GM18867 (cell line): ENCODE data around the gene SMG7.

Source experiments
- ATAC-seq: cut with Tn5 transposase; IDR thresholded peaks from one replicate; pipeline ENCODE4 v1.9.1; 2021; ENCODE audit warnings: mild to moderate bottlenecking, moderate library complexity; ENCODE audit not compliant: unreplicated experiment

SMG7 gene

DNA sequence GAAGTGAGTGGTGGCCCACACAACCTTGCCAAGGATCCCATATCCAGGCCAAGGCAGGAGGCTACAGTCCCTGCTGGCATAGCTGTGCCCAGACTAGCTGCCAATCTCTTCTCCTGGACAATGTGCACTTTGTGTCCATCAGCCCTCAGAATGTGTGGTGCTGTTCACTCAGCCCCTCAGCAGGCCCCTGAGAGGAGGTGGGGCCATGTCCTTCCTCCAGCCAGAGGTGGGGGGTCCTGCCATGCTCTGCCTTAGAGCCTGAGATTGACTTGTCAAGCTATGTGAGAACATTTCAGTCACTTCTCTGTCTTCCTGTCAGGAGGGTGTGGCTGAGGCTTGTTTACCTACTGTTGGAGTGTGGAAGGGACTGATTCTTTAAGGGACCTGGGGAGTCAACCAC, 116.5 kb downstream of the SMG7 start:
- no peak for ATAC-seq

DNA sequence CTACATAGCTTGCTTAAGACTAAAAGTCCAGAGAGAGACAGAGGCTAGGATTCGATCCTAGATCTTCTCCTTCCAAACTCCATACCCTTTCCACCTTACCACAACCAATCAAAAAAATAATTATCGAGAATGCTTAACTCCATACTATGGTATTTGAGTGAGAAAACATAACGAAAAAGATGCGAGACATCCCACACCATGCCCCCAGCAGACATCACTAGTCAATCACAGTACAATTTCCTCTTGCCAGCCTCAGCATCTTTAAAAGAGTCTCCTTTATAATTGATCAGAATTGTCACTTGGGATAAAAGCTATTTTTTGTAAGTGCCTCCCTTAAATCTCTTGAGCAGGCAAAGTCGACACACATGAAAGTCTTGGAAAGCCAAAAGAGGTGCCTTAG, 117.1 kb downstream of the SMG7 start:
- no peak for ATAC-seq

DNA sequence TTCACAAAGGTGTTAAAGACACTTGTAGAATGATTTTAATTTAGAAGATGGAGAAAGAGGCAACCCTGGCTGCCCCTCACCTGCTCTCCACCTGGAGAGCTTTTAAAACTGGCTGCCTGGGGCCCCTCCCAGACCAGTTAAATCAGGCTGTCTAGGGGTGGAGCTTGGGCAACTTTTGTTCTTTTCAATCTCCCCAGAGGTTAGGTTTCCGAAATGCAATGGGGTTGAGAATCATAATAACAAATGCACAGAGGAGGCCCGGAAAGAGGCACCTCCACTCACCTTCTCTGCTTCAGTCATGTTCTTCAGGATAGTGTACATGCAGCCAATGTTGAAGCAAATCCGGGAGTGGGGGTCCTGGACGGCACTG, 117.6 kb downstream of the SMG7 start:
- peak; percentile 17 for ATAC-seq

DNA sequence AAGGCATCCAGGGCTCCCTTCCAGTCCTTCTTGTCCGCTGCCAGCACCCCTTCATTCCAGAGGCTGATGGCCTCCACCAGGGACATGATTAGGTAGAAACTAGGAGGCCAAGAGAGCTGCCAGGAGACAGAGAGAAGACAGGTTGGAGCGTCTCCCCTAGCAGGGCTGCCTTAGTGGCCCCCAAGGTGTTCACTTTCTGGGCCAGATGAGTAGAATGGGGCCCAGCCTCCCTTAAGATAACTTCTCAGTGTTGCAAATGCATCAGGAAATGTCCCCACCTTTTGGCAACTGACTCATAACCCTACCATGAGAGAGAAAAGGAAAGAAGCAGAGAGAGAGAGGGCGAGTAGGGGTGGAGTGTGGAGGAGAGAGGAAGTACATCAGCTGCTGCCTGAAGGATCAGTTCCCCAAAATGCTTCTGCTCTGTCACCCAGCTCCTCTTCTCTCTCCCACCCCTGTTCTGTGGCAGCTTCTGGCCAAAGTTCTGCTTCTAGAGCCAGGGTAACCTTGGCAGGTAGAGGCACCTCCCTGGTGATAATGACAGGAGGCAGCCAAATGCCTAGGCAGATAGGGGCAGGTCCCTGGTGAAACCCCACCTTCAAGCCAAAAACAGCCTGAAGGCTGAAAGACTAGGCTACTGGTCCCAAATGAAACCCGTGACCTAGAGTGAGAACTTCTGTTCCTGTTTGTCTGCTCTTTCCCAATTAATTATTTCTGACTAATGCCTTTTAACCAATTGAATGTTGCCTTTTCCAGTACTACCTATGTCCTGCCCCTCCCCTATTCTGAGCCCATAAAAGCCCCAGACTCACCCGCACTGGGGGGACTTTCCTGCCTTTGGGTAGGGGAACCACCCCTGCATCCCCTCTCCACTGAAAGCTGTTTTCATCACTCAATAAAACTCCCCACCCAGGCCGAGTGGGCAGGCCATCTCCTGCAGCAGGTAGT, 118.2 kb downstream of the SMG7 start, which contains the start of gene NCF2:
Gene NCF2 (minus strand): TSS at position 216 of the 948 bp plus-strand sequence. CDS start 130 bp downstream, at position 86.
- peak; percentile 81 for ATAC-seq

DNA sequence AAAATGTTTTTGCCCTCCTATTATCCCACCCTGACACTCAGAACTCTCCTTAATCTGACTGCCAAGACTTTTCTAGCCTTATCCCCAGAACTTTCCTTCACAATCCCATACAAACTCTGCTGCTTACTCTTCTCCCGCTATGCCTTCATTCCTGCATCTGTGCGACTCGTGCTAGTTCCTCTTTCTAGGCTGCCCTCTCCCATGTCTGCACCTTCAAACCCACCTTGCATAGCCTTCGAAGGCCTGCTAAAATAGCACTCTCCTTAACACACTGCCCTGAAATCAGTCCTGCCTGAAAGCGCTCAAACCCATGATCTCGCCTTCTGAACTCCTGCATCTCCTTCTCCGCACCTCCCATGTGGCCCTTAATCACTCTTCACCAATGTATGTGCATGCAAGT, 120.4 kb downstream of the SMG7 start:
- ATAC-seq = no peak

DNA sequence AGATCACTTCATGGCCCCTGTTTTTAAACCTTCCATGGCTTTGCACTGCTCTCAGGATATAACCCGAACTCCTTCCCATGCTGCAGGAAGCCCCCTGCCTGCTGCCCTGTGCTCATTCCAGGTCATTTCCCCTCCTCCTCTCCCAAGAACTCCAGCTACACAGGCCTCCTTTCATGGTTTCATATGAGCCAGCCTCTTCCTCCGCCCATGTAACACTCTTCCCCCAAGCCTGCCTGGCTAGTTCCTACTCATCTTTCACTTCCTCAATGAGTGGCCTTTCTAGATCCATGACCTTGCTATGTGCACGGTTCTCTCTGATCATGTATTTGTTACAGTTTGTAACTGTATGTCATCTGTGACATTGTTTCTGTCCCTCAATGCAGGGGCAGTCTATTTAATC, 121.1 kb downstream of the SMG7 start:
- ATAC-seq = peak; percentile 54

DNA sequence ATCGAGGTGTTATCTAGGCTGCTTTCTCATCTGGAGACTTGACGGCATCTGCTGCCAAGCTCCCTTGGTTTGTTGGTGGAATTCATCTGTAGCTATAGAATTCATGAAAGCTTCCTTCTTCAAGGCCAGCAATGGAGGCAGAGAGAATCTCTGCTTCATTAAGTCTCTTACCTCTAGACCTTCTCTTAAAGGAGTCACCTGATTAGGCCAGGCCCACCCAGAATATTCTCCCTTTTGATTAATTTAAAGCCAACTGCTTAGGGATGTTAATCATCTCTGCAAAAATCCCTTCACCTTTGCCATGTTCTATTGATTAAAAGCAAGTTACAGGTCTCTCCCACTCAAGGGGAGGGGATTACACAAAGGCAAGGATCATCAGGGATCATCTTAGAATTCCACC, 123.2 kb downstream of the SMG7 start:
- no peak for ATAC-seq

DNA sequence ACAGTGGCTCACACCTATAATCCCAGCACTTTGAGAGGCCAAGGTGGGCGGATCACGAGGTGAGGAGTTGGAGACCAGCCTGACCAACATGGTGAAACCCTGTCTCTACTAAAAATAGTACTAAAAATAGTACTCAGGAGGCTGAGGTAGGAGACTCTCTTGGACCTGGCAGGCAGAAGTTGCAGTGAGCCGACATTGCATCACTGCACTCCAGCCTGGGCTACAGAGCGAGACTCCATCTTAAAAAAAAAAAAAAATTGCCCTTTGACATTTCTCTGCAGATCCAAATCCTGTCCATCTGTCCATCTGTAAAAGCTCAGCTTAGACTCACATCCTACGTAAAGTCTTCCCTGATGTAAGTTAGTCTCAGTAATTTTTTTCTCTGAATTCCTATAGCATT, 124.2 kb downstream of the SMG7 start:
- ATAC-seq = no peak

DNA sequence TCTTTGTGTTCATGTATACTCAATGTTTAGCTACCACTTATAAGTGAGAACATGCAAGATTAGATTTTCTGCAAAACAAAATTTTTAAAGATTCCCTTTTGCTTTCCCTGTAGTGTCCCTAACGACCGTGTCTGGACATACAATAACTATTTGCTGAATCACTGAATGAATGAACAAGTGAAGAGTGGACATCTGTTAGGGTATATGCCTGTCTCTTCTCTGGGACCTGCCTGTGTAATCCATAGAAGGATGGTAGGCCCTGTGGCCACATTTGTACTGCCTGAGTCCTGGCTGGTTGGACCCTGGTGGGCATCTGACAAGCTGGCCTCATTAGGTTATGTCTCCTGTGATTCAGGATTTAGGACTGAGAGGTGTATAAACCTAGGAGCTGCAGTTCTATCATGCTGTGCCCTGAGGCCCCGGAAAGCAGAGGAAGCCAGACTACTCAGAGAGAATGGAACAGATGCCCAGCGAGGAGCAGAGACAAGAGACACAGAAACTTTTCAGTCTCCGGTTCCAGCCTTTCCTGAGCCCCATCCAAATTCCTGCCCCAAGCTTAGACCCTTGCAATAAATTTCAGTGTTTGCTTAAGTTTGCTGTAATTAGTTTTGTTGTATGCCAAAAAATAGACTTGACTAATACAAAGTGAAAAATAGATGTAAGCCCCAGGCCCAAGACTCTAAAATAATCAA, 125.5 kb downstream of the SMG7 start:
- no peak for ATAC-seq

DNA sequence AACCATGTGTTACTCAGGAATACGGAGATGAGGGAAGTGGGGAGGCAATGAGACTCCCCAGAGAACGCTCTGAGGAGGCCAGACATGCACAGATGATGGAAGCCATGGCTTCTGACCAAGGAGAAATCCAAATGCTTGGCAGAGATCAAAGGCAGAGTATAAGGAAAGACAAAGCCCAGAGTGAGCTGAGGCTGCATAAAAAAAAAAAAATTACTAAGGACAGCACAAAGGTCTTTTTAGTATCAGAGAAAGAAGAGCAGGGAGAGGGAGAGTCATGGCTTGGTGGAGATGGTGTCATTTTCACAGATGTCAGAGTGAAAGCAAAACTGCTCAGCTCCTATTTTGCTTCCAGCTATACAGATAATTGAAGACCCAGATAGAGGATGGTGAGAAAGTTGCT, 126.1 kb downstream of the SMG7 start:
- ATAC-seq = peak; percentile 66

DNA sequence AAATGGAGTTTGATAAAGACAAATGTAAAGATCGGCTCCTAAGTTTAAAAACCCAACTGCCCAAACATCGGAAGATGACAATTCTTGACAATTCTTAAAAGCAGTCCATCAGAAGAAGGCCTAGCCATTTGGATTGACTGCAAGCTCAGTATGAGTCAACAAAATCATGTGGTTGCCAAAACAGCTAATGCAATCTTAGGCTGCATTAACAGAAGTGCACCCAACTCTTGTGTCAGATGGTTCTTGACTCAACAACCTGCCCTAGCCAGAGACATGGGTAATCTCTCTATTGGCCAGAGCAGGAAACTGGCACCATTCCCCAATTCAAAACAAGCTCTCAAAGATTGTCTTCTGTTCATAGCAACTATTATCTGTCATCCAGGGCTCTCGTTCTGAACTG, 127.8 kb downstream of the SMG7 start:
- ATAC-seq = no peak

DNA sequence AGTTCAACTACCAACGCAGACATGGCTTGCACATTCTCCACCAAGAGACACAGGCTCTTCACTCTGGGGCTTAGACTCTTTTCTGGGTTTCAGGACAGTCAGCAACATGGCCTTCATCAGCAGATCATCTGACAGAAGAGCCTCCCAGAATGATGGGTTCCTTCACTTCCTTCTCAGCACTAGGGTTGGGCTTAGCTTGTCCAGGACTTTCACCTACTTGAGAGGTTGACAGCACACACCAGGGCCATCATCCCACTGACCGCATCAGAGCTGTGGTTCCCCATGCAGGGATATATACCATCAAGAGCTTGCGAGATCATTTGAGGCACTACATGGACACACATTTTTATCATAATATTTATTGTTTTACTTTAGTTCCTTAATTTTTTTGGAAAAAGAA, 128.3 kb downstream of the SMG7 start:
- ATAC-seq = no peak

DNA sequence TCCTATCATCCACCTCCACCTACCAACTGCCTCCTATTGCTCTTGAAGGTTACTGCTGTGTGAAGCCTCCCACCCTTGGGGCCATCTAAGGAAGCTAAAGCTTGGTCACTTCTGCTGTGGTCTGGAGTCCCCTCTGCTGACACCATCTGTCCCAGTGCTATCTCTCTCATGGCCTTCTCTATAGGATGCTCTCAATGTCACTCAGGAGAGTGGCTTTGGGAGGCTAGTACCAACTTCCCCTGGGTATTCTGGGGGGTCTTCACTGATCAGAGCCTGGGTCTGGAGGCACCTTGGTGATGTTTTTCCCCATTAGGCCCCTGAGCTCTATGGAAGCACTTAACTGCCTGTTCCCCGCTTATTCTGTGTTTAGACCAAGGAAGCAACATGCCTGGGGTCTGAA, 130.2 kb downstream of the SMG7 start:
- no peak for ATAC-seq
